Neuronal stem cell (in vitro differentiated cells): ENCODE data around the gene FAM20C.
"Not testable (repeated sequence)": the region's sequence is repeated elsewhere in the genome, so short reads cannot be mapped to it uniquely, and the experiment has no call there.

ENCODE experiments used
- DNase-seq: peaks from one replicate; pipeline ENCODE4 v3.0.0-alpha.2; 2013; ENCODE audit warnings: low spot score
- H2AFZ ChIP-seq: one replicate; pipeline ENCODE4 v1.6.1; 2013; ENCODE audit warnings: mild to moderate bottlenecking, low read length, inconsistent platforms
- H2AK5ac ChIP-seq: 2 replicates; pipeline ENCODE4 v1.6.1; 2013; ENCODE audit warnings: low read depth, mild to moderate bottlenecking, inconsistent platforms, low read length, moderate library complexity, mixed read lengths
- H2BK120ac ChIP-seq: 2 replicates; pipeline ENCODE4 v1.6.1; 2013; ENCODE audit warnings: low read depth, mild to moderate bottlenecking, inconsistent platforms, low read length, moderate library complexity, mixed read lengths
- H2BK12ac ChIP-seq: one replicate; pipeline ENCODE4 v1.6.1; 2013; ENCODE audit warnings: low read length, inconsistent platforms
- H2BK15ac ChIP-seq: 2 replicates; pipeline ENCODE4 v1.6.1; 2013; ENCODE audit warnings: mild to moderate bottlenecking, low read length, inconsistent platforms, mixed read lengths
- H2BK5ac ChIP-seq: one replicate; pipeline ENCODE4 v1.6.1; 2013; ENCODE audit warnings: inconsistent platforms, mild to moderate bottlenecking, low read length, moderate library complexity
- H3K14ac ChIP-seq: one replicate; pipeline ENCODE4 v1.6.1; 2013; ENCODE audit warnings: low read length, inconsistent platforms
- H3K18ac ChIP-seq: 2 replicates; pipeline ENCODE4 v1.6.1; 2013; ENCODE audit warnings: low read length, inconsistent platforms
- H3K23ac ChIP-seq: 2 replicates; pipeline ENCODE4 v1.6.1; 2013; ENCODE audit warnings: low read depth, mild to moderate bottlenecking, mixed read lengths, low read length, inconsistent platforms; ENCODE audit not compliant: poor library complexity
- H3K27ac ChIP-seq: replicated peaks from 3 replicates; pipeline ENCODE4 v1.5.1; 2013; ENCODE audit warnings: low read length, inconsistent platforms
- H3K27me3 ChIP-seq, 3 experiments: 2 replicates each; pipeline ENCODE4 v1.6.1; 2013; ENCODE audit warnings: low read length in 3 of 3, mild to moderate bottlenecking in 2 of 3, inconsistent platforms in 1 of 3, low read depth in 1 of 3, mixed read lengths in 1 of 3, moderate library complexity in 1 of 3; ENCODE audit not compliant: control insufficient read depth in 3 of 3, insufficient read depth in 3 of 3
- H3K36me3 ChIP-seq, 2 donors: replicated peaks in 1 of 2; 2 replicates each; pipeline ENCODE4 v1.6.1; 2013; ENCODE audit warnings: low read length in 2 of 2; ENCODE audit not compliant: control insufficient read depth in 2 of 2, insufficient read depth in 2 of 2
- H3K4ac ChIP-seq: 2 replicates; pipeline ENCODE4 v1.6.1; 2013; ENCODE audit warnings: inconsistent platforms, mild to moderate bottlenecking, low read length, moderate library complexity
- H3K4me1 ChIP-seq, 2 donors: 1 replicate in 1 of 2; 2 replicates in 1 of 2; pipeline ENCODE4 v1.6.1; 2013; ENCODE audit warnings: low read length in 2 of 2, low read depth in 1 of 2; ENCODE audit not compliant: control insufficient read depth in 2 of 2, insufficient read depth in 1 of 2
- H3K4me2 ChIP-seq: one replicate; pipeline ENCODE4 v1.6.1; 2013; ENCODE audit warnings: mild to moderate bottlenecking, low read length, inconsistent platforms; ENCODE audit not compliant: insufficient read depth, poor library complexity, severe bottlenecking
- H3K4me3 ChIP-seq, 2 donors: 2 replicates each; pipeline ENCODE4 v1.5.1; 2013; ENCODE audit warnings: low read length in 2 of 2, mild to moderate bottlenecking in 2 of 2, inconsistent platforms in 1 of 2, moderate library complexity in 1 of 2
- H3K79me1 ChIP-seq: one replicate; pipeline ENCODE4 v1.6.1; 2013; ENCODE audit warnings: low read depth, mild to moderate bottlenecking, inconsistent platforms, low read length, moderate library complexity
- H3K9ac ChIP-seq: one replicate; pipeline ENCODE4 v1.6.1; 2013; ENCODE audit warnings: mild to moderate bottlenecking, low read depth, low read length, inconsistent platforms; ENCODE audit not compliant: poor library complexity
- H3K9me3 ChIP-seq, 2 donors: replicated peaks in 1 of 2; 2 replicates each; pipeline versions ENCODE3 to v1.6.1; 2013; ENCODE audit warnings: low read length in 2 of 2, mild to moderate bottlenecking in 2 of 2, inconsistent platforms in 1 of 2, low read depth in 1 of 2, mixed read lengths in 1 of 2, moderate library complexity in 1 of 2; ENCODE audit not compliant: control insufficient read depth in 2 of 2, insufficient read depth in 1 of 2
- H4K8ac ChIP-seq: one replicate; pipeline ENCODE4 v1.6.1; 2013; ENCODE audit warnings: low read depth, mild to moderate bottlenecking, inconsistent platforms, low read length, moderate library complexity
- H4K91ac ChIP-seq: one replicate; pipeline ENCODE4 v1.6.1; 2013; ENCODE audit warnings: low read length, low read depth, mild to moderate bottlenecking, inconsistent platforms; ENCODE audit not compliant: poor library complexity
- WGBS, 2 donors: extraction: QIAGEN DNeasy Blood & Tissue Kit; methylation state at CpG; one replicate each; pipeline ENCODE4 v1.1.7; 2013; ENCODE audit warnings: missing lambda C conversion rate in 2 of 2, mixed read lengths in 1 of 2; ENCODE audit not compliant: insufficient read length in 2 of 2, insufficient replicate concordance in 1 of 2; ENCODE audit errors: extremely low coverage in 2 of 2; 5-methylcytosine and 5-hydroxymethylcytosine counted together

The FAM20C gene

DNA sequence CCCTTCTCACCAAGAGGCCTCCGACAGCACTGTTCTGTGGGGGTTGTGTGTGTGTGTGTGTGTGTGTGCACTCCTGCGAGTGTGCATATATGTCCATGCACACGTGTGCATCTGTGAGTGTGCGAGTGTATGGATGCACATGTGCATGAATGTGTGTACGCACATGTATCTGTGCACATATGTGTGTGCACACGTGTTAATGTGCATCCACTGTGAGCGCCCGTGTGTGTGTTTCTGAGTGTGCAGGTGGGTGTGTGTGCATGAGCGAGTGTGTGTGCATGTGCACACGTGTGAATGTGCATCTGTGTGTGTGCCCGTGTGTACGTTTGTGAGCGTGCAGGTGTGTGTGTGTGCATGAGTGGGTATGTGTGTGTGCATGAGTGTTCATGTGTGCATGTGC, 49.1 kb downstream of the FAM20C start:
- Histone ChIP-seq H3K4me1 (peaks cover 0 to 4% of the 10 kb centered on the region in 2 donors), H2AFZ (no peak overlapping the region), H3K27me3 (no peaks in the 10 kb centered on the region), H2BK12ac (no peak overlapping the region), H3K4me3 (peak overlapping the region in 1 of 2 donors; percentile 60), H3K4ac (no peak overlapping the region), H2BK5ac (no peak overlapping the region), H3K36me3 (no peaks in the 10 kb centered on the region), H3K79me1 (peaks cover 2% of the 10 kb centered on the region), H2BK120ac (no peak overlapping the region), H3K27ac (peak overlapping the region; percentile 39), H3K23ac (no peak overlapping the region), H2AK5ac (no peak overlapping the region), H4K8ac (no peak overlapping the region), H3K14ac (peak overlapping the region; percentile 90), H3K9ac (peak overlapping the region; percentile 63), H3K4me2 (no peak overlapping the region), H4K91ac (no peak overlapping the region), H2BK15ac (no peak overlapping the region), H3K9me3 (peaks cover 0 to 6% of the 10 kb centered on the region in 2 donors), H3K18ac (peak overlapping the region; percentile 84)
- WGBS, 2 donors: no CpG with 5 or more reads among the region's 13 CpGs
- DNase-seq: no peak

GRCh38 chr7:242826-243579, 50.6 kb downstream of the FAM20C start:
- H3K9me3 ChIP-seq, H3K27me3 ChIP-seq, H4K91ac ChIP-seq, DNase-seq, H3K79me1 ChIP-seq, H3K4me1 ChIP-seq, H2BK12ac ChIP-seq, H3K36me3 ChIP-seq, H3K4me3 ChIP-seq, H3K27ac ChIP-seq, H2BK120ac ChIP-seq, H2AFZ ChIP-seq, H3K4me2 ChIP-seq, H2AK5ac ChIP-seq, H4K8ac ChIP-seq, H3K9ac ChIP-seq, H3K14ac ChIP-seq, H2BK5ac ChIP-seq, H3K18ac ChIP-seq, H3K23ac ChIP-seq, H2BK15ac ChIP-seq, H3K4ac ChIP-seq: not testable (repeated sequence)
- whole genome bisulfite sequencing, 2 donors: no CpG with 5 or more reads among the region's 21 CpGs

- not testable (repeated sequence) for H2BK5ac ChIP-seq
Observed at GRCh38 chr7:243580-243978, 51.2 kb downstream of the FAM20C start.

DNA sequence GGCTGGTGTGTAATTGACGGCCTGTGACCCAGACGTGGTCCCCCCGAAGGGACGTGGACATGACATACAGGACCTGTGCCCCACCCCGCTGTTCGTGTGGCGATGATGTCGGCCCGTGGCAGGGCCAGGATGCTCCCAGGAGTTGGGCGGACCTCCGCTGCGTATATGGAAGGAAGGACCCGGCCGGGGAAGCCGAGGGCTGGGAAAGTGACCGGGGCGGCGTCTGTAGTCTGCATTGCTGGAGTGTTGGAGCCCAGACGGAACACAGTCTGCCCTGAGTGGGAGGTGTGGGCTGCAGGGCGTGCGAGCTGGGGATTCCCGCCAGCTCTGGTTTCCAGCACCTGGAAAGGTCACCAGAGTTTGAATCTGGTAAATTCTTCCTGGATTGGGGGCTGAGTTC, 52.6 kb downstream of the FAM20C start:
- peak overlapping the region; percentile 44 for H3K9ac ChIP-seq
- H2BK15ac ChIP-seq: no peak overlapping the region
- peaks cover 0 to 2% of the 10 kb centered on the region in 2 donors for H3K9me3 ChIP-seq
- no peak overlapping the region for H3K4ac ChIP-seq
- H3K27ac ChIP-seq: no peak overlapping the region
- H2BK12ac ChIP-seq: no peak overlapping the region
- no peaks in the 10 kb centered on the region for H3K27me3 ChIP-seq
- peaks cover 2% of the 10 kb centered on the region for H3K79me1 ChIP-seq
- no peak overlapping the region for H3K4me3 ChIP-seq
- H4K8ac ChIP-seq: no peak overlapping the region
- peak overlapping the region; percentile 63 for H2AK5ac ChIP-seq
- no peak overlapping the region for H3K4me2 ChIP-seq
- H2AFZ ChIP-seq: no peak overlapping the region
- H3K18ac ChIP-seq: peak overlapping the region; percentile 35
- no peak for DNase-seq
- peaks cover 0 to 4% of the 10 kb centered on the region in 2 donors for H3K4me1 ChIP-seq
- no peaks in the 10 kb centered on the region for H3K36me3 ChIP-seq
- WGBS, 2 donors: no CpG with 5 or more reads among the region's 22 CpGs
- H2BK120ac ChIP-seq: no peak overlapping the region
- no peak overlapping the region for H4K91ac ChIP-seq
- H3K23ac ChIP-seq: no peak overlapping the region
- H2BK5ac ChIP-seq: no peak overlapping the region
- H3K14ac ChIP-seq: peak overlapping the region; percentile 89

More at GRCh38 chr7:243580-243978, 51.2 kb downstream of the FAM20C start:
- not testable (repeated sequence) for H2BK120ac ChIP-seq, H3K4ac ChIP-seq, H2AK5ac ChIP-seq, H2BK15ac ChIP-seq, H3K27ac ChIP-seq, H3K23ac ChIP-seq, H3K18ac ChIP-seq, H3K4me3 ChIP-seq, H3K14ac ChIP-seq, H3K4me2 ChIP-seq, H4K8ac ChIP-seq, H3K9me3 ChIP-seq, H3K4me1 ChIP-seq, H3K27me3 ChIP-seq, H2AFZ ChIP-seq, H2BK12ac ChIP-seq, H3K79me1 ChIP-seq, H3K36me3 ChIP-seq, DNase-seq, H4K91ac ChIP-seq, H3K9ac ChIP-seq
- WGBS, 2 donors: no CpG with 5 or more reads among the region's 10 CpGs
